ENCODE results near the gene XKR8. TPM values are rescaled to one million over a fixed set of nuclear protein-coding genes. Genes with fewer than 3 reads are reported as not detected.

The XKR8 gene
- total and polyA plus RNA-seq, 2 of the 13 experiments (the other 11 are each of a cell fraction or from before 2014, with no cell fraction given): 5.4 to 6.3 TPM

Other genes starting within 250 kb of the XKR8 start
- 15.7 and 18.8 TPM in 2 replicates for gene FAM76A, start 234.0 kb upstream of the XKR8 start, total RNA-seq (2016; rRNA removed; fragmentation: Illumina TruSeq; extraction: Trizol)
- gene FAM76A, start 234.0 kb upstream of the XKR8 start, polyA plus RNA-seq (2011; rRNA removed): 4.2 and 4.6 TPM in 2 replicates
- 16.3 and 19.7 TPM in 2 replicates for gene STX12, start 186.8 kb upstream of the XKR8 start, total RNA-seq (2016; rRNA removed; fragmentation: Illumina TruSeq; extraction: Trizol)
- 6.3 and 9.0 TPM in 2 replicates for gene STX12, start 186.8 kb upstream of the XKR8 start, polyA plus RNA-seq (2011; rRNA removed)
- gene PPP1R8, start 129.2 kb upstream of the XKR8 start, total RNA-seq (2016; rRNA removed; fragmentation: Illumina TruSeq; extraction: Trizol): 62.2 and 98.1 TPM in 2 replicates
- 35.5 and 38.3 TPM in 2 replicates for gene PPP1R8, start 129.2 kb upstream of the XKR8 start, polyA plus RNA-seq (2011; rRNA removed)
- gene THEMIS2, start 87.4 kb upstream of the XKR8 start, total RNA-seq (2016; rRNA removed; fragmentation: Illumina TruSeq; extraction: Trizol): 0.38 and 0.46 TPM in 2 replicates
- 1.2 and 1.5 TPM in 2 replicates for gene THEMIS2, start 87.4 kb upstream of the XKR8 start, polyA plus RNA-seq (2011; rRNA removed)
- 43.4 and 60.0 TPM in 2 replicates for gene RPA2, start 45.4 kb upstream of the XKR8 start, total RNA-seq (2016; rRNA removed; fragmentation: Illumina TruSeq; extraction: Trizol)
- gene RPA2, start 45.4 kb upstream of the XKR8 start, polyA plus RNA-seq (2011; rRNA removed): 19.0 and 21.4 TPM in 2 replicates
- gene SMPDL3B, start 25.0 kb upstream of the XKR8 start, total RNA-seq (2016; rRNA removed; fragmentation: Illumina TruSeq; extraction: Trizol): 0.13 and 0.29 TPM in 2 replicates
- 0.95 and 1.3 TPM in 2 replicates for gene SMPDL3B, start 25.0 kb upstream of the XKR8 start, polyA plus RNA-seq (2011; rRNA removed)
- gene EYA3, start 128.6 kb downstream of the XKR8 start, total RNA-seq (2016; rRNA removed; fragmentation: Illumina TruSeq; extraction: Trizol): 19.7 and 26.3 TPM in 2 replicates
- gene EYA3, start 128.6 kb downstream of the XKR8 start, polyA plus RNA-seq (2011; rRNA removed): 12.2 and 13.9 TPM in 2 replicates
- 0.18 and 0.27 TPM in 2 replicates for gene PTAFR, start 216.7 kb downstream of the XKR8 start, total RNA-seq (2016; rRNA removed; fragmentation: Illumina TruSeq; extraction: Trizol)
- 22.8 and 24.0 TPM in 2 replicates for gene PTAFR, start 216.7 kb downstream of the XKR8 start, polyA plus RNA-seq (2011; rRNA removed)

Measured in HepG2 (cell line).